Activated CD4-positive, alpha-beta T cell treated with anti-CD3 and anti-CD28 coated beads, Interleukin-2, amount 50 U/mL, for 24 hours (primary cell): Measurements from ENCODE around the gene SMIM43.

Experiments
- DNase-seq, 2 donors: peaks; one replicate each; pipeline ENCODE4 v3.0.0-alpha.2; 2020; ENCODE audit warnings: low read depth in 1 of 2, low spot score in 1 of 2

SMIM43 gene

DNA sequence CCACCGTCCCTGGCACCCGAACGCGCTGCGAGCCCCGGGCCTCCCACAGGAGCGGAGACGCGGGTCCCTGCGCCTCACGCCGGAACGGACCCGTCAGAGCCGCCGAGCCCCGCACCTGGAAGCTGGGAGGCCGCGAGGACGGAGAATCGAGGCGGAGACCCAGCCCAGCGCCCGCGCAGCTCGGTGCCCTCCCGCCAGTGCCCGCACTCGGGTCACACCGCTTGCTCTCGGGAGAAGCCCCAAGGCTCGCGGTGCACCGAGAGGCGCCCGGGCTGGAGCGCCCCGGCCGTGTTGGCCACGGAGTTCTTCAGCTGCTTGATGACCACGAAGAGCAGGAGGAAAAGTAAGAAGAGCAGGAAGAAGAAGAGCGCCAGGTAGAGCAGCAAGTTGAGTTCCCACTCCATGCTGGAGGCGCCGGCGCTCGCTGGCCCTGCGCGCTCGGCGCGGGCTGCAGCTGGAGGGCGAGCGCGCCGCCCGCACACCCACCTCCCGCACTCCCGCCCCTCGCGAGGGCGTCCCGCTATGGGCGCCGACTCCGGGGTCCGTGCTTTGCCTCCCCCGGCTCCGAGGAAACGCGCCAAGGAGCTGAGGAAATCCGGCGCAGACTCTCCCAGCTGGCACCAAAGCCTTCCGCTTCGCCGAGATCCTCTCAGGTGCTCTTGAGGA lies at the start of gene SMIM43:
Gene SMIM43, minus strand, starts transcription at position 463 of the 666 bp plus-strand sequence. Its CDS starts 59 bp downstream, at position 404.
- DNase-seq, result no peak

DNA sequence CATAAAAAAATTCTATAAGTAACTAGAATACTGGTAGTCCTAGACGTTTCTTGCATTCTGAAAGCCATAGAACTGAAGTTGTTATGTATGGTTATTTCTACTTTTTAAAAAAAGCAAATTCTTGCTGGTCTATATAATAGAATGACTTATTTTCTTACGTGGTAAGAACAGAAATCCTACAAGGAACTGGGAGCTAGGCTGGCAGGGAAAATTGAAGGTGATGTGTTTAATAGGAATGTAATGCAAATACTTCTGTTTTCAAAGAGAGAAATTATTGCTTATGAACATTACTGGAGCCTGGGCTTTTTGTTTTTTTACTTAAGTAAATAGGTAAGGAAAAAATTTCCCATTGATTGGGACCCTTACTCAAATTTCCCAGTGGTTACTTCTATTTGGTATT lies 49.8 kb upstream of the SMIM43 start:
- DNase-seq, result no peak

DNA sequence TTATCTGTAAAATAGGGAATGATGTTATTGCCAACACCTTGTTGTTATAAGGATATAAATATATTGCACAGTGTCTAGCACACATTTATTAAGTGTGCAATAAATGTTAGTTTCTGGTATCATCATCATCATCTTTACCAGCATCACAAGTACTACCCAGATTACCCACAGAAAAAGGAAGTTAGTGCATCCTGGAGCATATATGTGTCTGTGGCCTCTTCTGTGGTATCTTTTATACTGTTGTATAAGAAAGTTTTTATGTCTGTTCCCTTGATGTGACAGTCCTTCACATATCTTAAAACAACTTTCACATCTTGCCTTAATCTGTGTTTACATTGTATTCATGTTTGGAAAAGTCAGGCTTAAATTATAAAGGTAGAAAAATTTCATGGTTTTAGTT lies 46.2 kb upstream of the SMIM43 start:
- no peak for DNase-seq

DNA sequence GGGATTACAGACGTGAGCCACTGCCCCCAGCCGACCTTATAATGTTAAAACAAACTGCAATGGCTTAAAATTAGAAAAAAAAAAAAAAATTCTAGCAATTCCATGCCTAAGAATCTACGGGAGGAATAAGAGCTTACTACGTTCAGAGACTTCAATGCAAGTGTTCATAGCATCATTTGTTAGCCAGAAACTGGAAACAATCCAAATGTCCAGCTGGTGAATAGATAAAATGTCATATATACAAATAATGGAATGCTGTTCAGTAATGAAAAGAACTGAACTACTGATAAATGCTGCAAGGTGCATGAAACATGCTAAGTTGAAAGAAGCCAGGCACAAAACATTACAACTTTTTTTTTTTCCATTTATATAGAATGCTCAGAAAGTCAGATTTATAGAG lies 41.4 kb upstream of the SMIM43 start:
- DNase-seq, result no peak

DNA sequence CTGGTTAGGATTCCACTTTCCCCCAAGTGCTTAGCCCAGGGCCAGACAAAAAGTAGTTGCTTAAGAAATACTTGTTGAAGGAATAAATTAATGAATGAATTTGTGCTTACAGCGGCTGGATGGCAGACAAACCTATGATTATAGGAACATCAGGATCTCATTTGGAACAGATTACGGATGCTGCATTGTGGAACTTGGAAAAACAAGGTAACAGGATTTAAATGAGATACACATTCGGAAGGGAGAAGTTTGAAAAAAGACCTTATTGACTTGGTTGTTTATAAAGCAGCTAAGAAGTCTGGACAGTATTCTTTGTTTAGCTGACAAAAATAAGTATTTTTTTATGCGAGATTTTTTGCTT lies 36.7 kb upstream of the SMIM43 start:
- DNase-seq, result no peak

DNA sequence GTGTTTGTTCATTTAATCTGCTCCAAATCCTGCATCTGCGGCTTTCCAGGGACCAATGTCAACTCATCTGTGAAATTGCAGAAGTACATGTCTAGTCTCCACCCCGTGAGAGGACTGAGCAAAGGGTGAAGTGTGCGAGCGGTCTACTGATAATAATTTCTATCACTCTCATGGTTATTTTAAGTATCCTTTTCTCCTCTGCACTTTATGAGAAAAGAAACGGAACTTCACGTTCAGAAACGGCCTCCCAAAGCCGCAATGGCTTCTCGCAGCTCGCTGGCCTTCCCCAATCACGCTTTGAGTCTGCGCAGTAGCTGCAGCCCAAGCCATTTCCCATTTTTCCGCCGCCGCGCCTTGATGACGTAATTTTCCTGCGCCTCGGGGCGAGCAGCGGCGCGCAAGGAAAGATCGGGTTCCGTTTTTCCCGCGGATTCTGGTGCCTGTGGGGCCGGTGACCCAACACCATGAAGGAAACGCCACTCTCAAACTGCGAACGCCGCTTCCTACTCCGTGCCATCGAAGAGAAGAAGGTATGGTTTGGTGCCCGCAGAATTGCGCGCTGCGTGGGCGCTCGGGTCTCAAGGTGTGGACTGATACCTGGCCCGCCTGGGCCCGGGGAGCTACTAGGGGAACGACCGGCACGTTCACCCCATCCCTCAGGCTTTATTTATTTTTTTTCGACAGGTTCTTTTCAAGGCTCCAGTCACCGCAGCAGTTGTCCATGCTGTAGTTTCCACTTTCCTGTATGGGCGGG lies 36.2 kb upstream of the SMIM43 start, which contains the start of gene EXOSC9:
Gene EXOSC9, plus strand, starts transcription at position 363 of the 754 bp plus-strand sequence. Its CDS starts 102 bp downstream, at position 465.
- DNase-seq, result peak; percentile 89 to 93

DNA sequence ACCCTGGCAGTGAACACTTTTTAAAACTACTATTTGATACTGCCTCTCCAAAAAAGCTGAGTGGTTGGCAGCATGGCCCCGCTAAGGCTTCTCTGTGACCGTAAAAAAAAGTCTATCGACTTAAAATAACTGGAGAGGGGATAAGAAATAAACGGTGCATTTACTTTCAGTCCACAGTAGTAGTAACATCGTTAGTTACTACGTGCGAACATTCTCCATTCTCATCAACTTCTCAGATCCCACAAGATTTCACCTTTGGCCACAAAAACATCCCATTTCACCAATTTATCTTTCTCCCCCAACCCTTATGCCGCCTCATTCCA lies 35.6 kb upstream of the SMIM43 start:
- no peak for DNase-seq

DNA sequence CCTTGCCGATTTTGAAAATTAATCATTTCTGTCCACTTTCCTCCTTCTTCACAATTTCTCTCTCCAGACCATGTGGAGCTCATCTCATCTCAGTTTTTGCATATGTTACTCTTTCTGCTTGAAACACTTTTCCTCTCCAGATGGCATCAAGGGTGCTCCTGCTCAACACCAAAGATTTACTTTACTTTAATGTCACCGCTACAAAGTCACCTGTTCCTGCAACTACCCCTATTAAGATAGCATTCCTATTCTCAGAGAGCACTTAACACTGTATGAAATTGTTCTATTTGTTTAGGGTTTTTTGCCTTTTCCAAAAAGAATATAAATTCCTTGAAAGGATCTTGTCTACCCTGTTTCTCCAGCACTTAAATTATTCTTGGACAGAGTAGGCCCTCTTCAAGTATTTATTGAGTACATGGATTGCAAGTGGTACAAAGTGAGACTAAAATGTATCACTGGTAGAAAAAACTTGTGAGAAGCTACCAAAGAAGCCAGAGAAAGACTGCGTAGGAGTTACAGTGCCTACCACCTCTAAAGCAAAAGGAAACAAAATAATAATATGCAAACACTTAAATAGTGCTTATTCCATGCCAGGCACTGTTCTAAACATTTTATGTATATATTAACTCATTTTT lies 35.0 kb upstream of the SMIM43 start:
- no peak for DNase-seq

DNA sequence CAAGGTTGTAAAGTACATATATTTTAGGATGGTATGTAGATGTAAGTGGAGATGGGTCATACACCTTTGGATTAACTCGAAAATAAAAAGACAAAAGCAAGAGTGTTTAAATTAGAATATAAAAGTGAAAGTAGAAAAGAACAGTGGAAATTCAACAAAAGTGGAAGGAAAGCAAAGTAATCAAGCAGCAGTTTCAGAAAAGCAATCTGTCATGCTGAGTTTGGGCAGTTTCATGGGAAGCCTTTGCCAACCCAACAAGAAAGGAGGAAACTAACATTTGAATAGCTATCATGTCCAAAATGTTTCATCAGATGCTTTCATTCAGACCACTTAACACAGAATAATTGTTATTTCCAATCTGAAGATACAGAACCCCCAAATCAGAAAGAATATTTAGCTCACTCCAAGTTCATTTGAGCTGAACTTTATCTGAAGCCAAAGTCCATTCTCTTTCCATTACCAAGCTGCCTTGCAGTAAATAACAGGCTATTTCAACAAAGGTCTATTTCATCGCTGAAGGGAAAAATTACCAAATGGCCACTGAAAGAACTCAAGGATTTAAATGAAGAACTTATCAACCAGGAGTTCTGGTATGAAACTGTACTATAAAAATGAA lies 34.4 kb upstream of the SMIM43 start:
- DNase-seq, result no peak

DNA sequence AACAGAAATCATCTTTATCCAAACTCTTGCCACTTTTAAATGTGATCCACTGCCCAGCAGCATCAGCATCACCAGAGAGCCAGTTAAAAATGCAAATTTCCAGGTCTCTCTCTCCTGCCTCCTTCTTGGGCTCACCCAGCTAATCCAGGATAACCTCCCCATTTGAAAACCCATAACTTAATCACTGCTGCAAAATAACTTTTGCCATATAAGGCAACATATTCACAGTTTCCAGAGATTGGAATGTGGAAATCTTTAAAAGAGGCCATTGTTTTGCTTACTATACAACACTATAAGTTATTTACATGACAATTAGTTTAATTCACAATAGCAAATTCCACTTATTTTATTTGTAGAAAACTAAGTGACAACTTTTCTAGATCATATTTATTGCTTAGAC lies 31.3 kb upstream of the SMIM43 start:
- DNase-seq, result no peak

DNA sequence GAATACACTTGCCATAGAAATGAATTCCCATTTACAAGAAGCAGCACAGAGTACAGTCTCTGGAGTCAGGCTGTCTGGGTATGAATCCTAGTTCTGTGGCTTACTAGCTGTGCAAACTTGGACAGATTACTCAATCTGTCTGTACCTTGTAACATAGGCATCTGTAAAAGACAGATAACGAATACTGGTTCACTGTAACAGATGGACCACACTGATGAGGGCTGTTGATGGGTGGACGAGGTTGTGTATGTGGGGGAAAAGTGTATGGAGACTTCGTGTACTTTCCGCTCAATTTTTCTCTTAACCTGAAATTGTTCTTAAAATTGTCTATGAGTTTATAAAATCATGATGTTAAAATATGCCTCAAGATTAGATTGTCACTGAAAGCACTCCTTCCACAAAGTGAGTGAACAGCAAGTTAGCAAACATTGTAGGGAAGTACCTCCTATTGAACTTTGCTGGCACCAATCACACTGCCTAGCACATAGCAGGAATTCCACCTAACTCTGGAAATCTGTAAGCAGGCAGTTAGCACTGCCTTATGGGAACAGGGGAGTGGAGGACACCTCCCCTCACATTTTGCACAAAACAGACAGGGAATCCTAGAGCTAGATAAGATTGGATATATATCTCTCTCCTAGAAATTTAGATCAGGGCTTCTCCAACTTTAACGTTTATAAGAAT lies 29.7 kb upstream of the SMIM43 start:
- DNase-seq, result no peak

DNA sequence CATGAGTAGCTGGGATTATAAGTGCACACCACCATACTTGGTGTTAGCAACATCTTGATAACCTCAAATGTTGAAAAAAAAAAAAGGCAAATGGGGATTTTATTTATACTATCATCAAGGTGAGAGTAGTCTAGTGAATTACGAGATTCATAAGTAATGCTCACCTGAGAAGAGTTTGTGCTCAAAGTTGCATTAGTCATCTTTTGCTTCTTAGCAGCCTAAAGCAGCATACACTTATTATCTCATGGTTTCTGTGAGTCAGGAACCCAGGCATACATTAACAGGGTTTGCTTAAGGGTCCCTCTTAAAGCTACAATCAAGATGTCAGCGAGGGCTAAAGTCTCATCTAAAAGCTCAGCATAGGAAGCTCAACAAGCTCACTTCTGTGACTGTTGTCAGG lies 28.0 kb upstream of the SMIM43 start:
- no peak for DNase-seq

DNA sequence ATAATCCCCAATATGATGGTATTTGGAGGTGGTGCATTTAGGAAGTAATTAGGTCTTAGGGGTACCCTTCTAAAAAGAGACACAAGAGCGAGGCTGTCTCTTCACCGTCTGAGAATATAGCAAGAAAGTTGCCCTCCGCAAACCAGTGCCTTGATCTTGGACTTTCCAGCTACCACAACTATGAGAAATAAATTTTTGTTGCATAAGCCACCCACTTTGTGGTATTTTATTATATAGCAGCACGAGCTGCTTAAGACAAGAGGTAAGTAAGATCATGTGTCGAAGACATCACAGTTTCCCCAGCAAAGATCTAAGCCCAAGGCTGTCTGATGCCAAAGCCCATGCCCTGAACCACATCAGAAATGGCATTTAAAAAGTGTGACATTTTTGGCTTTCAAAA lies 26.5 kb upstream of the SMIM43 start:
- no peak for DNase-seq

DNA sequence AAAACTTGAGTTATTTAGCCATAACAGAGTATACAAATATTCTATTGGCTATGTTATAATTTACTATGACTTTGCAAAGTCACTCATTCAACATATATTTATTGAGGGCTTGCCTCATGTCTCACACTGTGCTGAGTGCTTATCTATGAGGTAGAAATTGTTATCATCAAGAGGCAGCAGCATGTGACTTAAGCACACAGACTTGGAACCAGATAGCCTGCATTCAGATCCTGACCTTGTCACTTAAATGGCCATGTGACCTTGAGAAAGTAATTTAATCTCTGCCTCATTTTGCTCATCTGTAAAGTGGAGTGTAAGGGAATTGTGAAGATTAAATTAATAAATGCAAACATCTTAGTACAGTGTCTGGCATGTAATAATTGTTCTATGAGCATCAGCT lies 26.0 kb upstream of the SMIM43 start:
- no peak for DNase-seq

DNA sequence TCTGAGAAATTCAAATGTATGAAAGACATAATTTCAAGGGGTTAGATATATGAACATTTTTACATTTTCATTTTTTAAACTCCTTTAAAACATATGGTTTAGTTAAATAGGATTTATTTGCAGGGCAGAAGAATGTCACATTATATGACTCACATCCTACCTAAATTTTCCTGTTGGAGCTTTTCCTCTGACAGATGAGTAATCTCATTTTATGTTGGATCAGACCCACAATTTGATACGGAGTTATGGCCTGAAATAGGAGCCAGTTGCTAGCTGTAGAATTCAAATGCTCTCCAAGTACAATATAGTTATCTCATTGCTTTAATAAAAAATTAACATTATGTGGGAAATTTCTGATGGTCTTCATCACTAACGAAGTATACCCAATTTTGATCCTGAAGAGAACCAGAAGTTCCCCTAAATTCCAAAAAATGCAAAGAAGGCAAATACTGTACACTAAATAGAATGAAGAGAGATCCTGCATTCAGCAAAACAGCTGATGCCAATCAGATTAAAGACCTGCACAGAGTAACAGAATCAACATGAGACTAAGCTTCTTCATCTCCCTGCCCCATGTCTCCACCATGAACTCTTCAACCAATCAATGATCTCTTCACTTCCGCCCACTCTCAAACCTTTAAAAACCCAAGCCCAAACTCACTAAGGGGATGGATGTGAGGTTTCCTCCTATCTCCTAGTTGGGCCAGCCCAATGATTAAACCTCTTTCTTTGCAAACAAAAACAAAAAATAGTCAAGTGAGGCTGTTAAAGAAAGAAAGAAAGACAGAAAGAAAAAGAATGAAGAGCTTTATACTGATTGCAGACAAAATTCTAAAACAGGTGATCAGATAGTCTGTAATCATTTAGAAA lies 25.2 kb upstream of the SMIM43 start:
- no peak for DNase-seq

DNA sequence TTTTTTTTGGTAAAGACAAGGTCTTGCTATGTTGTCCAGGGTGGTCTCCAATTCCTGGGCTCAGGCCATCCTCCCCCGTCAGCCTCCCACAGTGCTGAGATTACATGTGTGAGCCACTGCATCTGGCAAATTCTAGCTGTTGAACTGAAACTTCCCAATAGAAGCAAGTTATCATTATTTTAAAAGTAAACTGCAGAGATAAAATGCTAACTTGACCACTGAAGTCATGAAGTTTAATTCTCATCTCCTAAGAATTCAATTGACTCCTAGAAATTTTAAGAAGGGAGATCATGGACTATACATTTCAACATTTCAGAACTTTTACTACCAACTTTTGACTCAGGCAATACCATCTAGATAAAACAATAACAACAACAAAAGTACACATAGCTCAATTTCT lies 24.5 kb upstream of the SMIM43 start:
- DNase-seq, result no peak

DNA sequence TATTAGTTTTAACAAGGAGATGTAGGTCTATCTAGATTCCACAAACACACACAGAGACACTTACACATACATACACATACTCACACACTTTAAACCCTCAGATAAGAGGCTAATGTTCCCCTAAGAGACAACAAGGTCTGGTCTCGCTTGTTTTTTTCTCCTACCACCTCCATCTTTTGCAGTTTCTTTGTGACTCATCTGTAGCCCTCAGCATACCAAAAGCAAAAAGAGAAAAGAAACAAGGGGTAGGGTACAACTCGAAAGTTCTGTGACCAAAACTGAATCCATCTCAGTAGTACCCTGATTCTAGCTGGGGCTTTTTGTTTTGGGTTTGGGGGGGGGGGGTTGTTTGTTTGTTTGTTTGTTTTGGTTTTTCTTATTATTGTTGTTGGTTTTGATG lies 23.9 kb upstream of the SMIM43 start:
- no peak for DNase-seq

DNA sequence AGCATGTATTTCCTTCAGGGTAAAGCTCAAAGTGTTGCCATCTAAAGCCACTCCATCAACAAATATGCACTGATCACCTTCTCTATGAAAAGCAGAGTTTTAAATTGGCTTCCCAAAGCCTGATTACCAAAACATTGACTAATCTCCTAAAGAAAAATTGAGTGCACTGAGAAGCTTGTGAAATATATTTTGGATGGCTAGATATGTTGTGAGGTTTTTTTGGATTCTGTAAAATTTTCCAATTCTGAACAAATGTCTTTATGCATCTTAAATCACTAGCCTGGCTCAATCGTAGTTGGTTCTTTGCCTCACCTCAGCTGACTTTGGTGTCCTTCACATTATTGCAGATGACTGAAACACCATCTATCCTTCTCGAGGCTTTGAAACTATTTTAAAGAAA lies 21.3 kb upstream of the SMIM43 start:
- DNase-seq, result no peak

DNA sequence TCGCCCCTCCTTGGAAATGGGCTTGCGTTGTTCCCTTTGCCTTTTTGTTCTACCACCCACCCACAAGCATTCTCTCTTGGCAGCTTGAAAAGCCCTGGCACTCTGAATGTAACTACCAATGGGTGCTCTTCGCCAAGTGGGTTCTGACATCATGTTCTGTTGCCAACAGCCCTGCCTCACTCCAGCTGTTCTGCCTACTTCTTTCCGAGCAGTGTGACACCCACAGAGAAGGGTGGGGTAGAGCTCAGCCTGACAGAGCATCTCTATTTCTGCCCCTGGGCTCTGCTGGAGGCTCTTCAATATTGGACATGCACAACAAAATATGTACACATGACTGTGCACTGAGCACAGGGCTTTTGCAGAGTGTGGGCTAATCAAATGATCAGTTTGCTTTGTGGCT lies 20.5 kb upstream of the SMIM43 start:
- DNase-seq, result no peak

DNA sequence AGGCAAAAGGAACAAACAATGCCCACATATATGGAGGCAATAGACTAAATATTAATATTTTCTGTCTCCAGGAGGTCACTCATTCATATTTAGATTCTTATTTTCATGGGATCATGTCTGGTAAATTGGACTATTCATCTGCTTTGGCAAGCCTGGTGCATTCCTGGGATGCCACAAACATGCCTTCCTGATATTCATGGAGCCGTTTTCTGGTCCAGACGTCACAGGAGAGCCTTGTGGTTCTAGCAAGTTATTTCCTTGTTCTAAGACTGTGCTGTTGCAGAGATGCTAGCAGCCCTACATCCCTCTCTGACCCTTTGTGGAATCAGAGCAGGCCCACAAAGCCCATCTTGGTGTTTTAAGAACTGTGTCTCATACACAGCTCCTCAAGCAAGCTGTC lies 20.0 kb upstream of the SMIM43 start:
- no peak for DNase-seq

DNA sequence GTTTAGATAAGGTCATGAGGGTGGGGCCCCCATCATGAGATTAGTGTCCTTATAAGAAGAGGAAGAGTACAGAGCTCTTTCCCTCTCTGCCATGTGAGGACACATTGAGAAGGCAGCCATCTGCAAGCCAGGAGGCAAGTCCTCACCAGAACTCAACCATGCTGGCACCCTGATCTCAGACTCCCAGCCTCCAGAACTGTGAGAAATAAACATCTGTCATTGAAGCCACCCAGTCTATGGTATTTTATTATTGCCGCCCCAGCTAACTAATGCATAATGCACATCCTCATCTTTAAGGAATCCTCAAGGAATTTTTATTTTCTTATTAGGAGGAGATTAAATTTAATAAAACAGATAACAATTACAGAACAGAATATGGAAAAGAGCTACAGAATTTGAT lies 19.4 kb upstream of the SMIM43 start:
- DNase-seq, result no peak
